ENCODE results near the gene VPS4A. TPM values are rescaled to one million over a fixed set of nuclear protein-coding genes. Genes with fewer than 3 reads are reported as not detected.
"Not testable (repeated sequence)": the region's sequence is repeated elsewhere in the genome, so short reads cannot be mapped to it uniquely, and the experiment has no call there.

Gene VPS4A
- total and polyA plus RNA-seq, 3 donors from 2014 or later, result 31.9 to 43.1 (median 39.8) TPM

DNA sequence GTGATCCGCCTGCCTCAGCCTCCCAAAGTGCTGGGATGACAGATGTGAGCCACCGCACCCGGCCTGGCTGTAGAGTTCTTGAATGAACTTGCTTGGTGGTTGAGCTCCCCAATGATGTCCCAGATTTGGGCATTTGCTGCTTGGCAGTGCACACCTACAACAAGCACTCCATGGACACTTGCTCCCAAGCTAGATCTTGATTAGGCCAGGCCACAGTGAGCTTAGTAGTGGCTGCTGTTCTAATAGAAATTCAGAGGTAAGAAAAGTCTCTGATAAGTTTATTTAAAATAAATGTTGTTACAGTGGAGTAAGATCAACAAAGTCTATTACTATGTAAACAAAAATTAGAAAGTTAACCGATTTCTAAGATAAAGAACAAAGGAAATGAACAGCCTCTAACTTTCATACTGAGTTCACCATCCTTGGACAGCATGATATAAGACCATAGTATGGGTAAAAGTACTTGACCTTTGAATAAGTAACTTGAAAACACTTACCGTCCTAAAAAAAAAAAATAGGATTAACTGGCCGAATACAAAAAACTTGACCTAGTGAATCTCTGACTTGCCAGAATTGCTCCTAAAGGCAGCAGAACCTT lies 39.5 kb downstream of the VPS4A start:
- no peaks in the 10 kb centered on the region for H3K9me3 ChIP-seq
- H3K27me3 ChIP-seq, result no peaks in the 10 kb centered on the region
- H3K4me1 ChIP-seq, result no peaks in the 10 kb centered on the region
- no peak overlapping the region for H3K4me3 ChIP-seq
- WGBS, 2 donors, result 75 to 77% methylated on average over 6 of the region's 6 CpGs
- no peak overlapping the region for H3K27ac ChIP-seq
- intact Hi-C loops (cut with DNase I; ENCODE audit: low total_unique reads), result no loop called here
- H3K36me3 ChIP-seq (ENCODE audit: low read depth, missing control alignments), result no peaks in the 10 kb centered on the region
- TF ChIP-seq, protein P1, sequence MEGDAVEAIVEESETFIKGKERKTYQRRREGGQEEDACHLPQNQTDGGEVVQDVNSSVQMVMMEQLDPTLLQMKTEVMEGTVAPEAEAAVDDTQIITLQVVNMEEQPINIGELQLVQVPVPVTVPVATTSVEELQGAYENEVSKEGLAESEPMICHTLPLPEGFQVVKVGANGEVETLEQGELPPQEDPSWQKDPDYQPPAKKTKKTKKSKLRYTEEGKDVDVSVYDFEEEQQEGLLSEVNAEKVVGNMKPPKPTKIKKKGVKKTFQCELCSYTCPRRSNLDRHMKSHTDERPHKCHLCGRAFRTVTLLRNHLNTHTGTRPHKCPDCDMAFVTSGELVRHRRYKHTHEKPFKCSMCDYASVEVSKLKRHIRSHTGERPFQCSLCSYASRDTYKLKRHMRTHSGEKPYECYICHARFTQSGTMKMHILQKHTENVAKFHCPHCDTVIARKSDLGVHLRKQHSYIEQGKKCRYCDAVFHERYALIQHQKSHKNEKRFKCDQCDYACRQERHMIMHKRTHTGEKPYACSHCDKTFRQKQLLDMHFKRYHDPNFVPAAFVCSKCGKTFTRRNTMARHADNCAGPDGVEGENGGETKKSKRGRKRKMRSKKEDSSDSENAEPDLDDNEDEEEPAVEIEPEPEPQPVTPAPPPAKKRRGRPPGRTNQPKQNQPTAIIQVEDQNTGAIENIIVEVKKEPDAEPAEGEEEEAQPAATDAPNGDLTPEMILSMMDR (IDR thresholded peaks at IDR 0.05), result no peak
- TF ChIP-seq POLR2A (IDR thresholded peaks at IDR 0.05), result no peak
- DNase-seq, result no peak

DNA sequence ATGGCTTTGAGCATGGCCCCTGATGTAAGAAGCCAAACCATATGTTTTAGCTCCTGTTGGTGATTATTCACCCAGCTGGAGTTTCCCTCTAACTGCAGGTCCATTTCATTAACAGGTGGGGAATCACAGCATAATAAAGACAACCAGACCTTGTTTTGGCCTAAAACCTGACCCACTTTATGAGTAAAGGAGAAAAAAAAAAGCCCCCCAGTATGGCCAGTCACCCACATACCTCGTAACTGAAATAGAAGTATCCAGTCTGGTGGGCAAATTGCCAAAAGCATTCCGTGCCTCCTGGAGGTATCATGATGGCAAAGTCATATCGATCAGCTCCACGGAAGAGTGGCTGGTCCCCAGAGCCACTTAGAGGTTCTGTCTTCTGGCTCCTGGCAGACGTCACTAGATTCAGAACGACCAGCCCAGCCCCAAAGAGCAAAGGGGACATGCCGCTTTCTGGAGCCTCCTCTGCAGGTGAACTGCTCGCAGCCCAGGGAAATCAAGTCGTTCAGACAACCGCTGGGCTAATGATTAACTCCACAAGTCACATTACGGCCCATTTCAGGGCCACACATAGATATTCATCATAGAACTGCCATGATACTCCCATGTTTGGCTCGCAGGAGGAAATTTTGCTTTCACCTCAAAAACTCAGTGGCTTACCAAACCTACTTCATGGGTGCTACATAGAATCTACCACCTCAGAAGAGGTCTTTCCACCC lies 40.3 kb downstream of the VPS4A start, which contains the start of gene TMED6:
Gene TMED6 (minus strand): TSS at position 478 of the 719 bp plus-strand sequence. CDS start 33 bp downstream, at position 445.
- no peaks in the 10 kb centered on the region for H3K9me3 ChIP-seq
- H3K4me1 ChIP-seq, result no peaks in the 10 kb centered on the region
- no peak within 1 kb of the TSS for H3K27ac ChIP-seq
- 89 to 90% methylated on average over 8 to 12 of the region's 12 CpGs for WGBS, 2 donors
- TF ChIP-seq, protein P1 (IDR thresholded peaks at IDR 0.05), result no peak
- TF ChIP-seq POLR2A (IDR thresholded peaks at IDR 0.05), result no peak
- H3K27me3 ChIP-seq, result no peaks in the 10 kb centered on the region
- intact Hi-C loops (cut with DNase I; ENCODE audit: low total_unique reads), result no loop called here
- H3K36me3 ChIP-seq (ENCODE audit: low read depth, missing control alignments), result no peaks in the 10 kb centered on the region
- no peak within 1 kb of the TSS for H3K4me3 ChIP-seq
- no peak for DNase-seq

DNA sequence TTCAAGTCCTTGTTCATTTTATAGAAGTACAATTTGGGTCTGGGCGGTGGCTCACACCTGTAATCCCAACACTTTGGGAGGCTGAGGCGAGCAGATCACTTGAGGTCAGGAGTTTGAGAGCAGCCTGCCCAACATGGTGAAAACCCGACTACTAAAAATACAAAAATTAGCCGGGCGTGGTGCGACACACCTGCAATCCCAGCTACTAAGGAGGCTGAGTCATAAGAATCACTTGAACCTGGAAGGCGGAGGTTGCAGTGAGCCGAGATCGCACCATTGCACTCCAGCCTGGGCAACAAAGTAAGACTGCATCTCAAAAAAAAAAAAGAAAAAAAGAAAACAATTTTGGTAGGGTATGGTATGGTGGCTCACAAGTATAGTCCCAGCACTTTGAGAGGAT lies 48.9 kb downstream of the VPS4A start:
- H3K27me3 ChIP-seq; H3K4me1 ChIP-seq; H3K27ac ChIP-seq; DNase-seq; H3K36me3 ChIP-seq (ENCODE audit: low read depth, missing control alignments); H3K4me3 ChIP-seq; H3K9me3 ChIP-seq; intact Hi-C loops (cut with DNase I; ENCODE audit: low total_unique reads): not testable (repeated sequence)
- 97% methylated on average over 9 of the region's 9 CpGs for WGBS, 2 donors

DNA sequence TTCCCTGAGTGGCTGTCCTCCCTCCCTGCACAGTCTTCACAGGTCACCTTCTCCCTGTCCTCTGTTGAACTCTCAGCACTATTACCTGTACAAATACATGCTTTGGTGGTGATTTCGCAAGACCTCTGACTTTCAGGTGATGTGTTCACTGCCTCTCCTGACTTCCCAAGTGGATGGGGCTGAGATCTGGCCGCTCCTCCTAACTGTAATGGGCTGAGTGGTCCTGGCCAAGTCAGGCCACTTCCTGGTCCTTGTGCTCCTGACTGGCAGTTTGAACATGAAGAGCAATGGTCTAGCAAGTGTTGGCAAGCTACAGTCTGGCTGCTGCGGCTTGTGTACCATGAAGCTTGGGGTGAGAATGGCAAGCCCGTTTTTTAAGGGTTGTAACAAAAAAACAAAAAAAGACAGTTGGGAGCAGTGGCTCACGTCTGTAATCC lies 52.1 kb downstream of the VPS4A start:
- no peak for DNase-seq
- Histone ChIP-seq H3K9me3 (no peaks in the 10 kb centered on the region), H3K4me1 (no peaks in the 10 kb centered on the region), H3K27me3 (no peaks in the 10 kb centered on the region), H3K36me3 (ENCODE audit: low read depth, missing control alignments) (no peaks in the 10 kb centered on the region), H3K4me3 (no peak overlapping the region), H3K27ac (no peak overlapping the region)
- intact Hi-C loops (cut with DNase I; ENCODE audit: low total_unique reads), result no loop called here
- TF ChIP-seq POLR2A (IDR thresholded peaks at IDR 0.05), result no peak
- TF ChIP-seq, protein P1 (IDR thresholded peaks at IDR 0.05), result no peak
- 90% methylated on average over 5 of the region's 5 CpGs for WGBS, 2 donors

DNA sequence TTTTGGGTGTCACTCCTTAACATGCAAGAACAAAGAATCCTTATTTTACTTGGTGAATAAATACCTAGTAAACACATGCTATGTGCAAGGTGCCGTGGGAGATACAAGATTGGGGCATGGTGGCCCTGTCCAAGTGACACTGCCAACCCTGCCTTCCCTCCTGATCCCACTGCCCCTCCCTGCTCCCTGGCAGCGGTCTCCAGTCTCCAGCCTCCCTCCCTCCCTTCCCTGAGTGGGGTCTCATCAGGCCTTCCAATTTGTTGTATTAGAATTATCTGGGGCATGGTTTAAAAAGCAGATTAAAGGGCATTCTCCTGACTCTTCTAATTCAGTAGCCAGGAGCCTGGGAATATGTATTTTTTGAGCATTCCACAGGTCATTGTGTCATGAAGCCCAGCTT lies 52.9 kb downstream of the VPS4A start:
- WGBS, 2 donors, result 75 to 91% methylated on average over 2 of the region's 2 CpGs
- Histone ChIP-seq H3K4me1 (no peaks in the 10 kb centered on the region), H3K27me3 (no peaks in the 10 kb centered on the region), H3K4me3 (no peak overlapping the region), H3K36me3 (ENCODE audit: low read depth, missing control alignments) (no peaks in the 10 kb centered on the region), H3K9me3 (no peaks in the 10 kb centered on the region), H3K27ac (no peak overlapping the region)
- intact Hi-C loops (cut with DNase I; ENCODE audit: low total_unique reads), result no loop called here
- DNase-seq, result no peak
- TF ChIP-seq POLR2A (IDR thresholded peaks at IDR 0.05), result no peak
- TF ChIP-seq, protein P1 (IDR thresholded peaks at IDR 0.05), result no peak

All from testis (tissue), 3 donors.